Osteoblast (primary cell): ENCODE results near the gene TIGIT. TPM values are rescaled to one million over a fixed set of nuclear protein-coding genes. Genes with fewer than 3 reads are reported as not detected.
A peak's percentile ranks its signal among the peaks of the same experiment; 100 is the strongest.
"Not testable (repeated sequence)": the region's sequence is repeated elsewhere in the genome, so short reads cannot be mapped to it uniquely, and the experiment has no call there.

Experiments
- DNase-seq: peaks from one replicate; pipeline ENCODE4 v3.0.0; 2011; ENCODE audit warnings: low spot score, mixed read lengths; ENCODE audit not compliant: insufficient read length; ENCODE audit errors: missing footprints
- H2AFZ ChIP-seq: 2 replicates; pipeline ENCODE4 v1.6.0; 2011; ENCODE audit warnings: mild to moderate bottlenecking, low read length
- H3K27ac ChIP-seq: 2 replicates; pipeline ENCODE4 v1.5.1; 2011; ENCODE audit warnings: mild to moderate bottlenecking, low read depth, low read length, moderate library complexity
- H3K27me3 ChIP-seq: 2 replicates; pipeline ENCODE4 v1.6.0; 2012; ENCODE audit warnings: mild to moderate bottlenecking, control low read depth, inconsistent platforms, low read length, moderate library complexity; ENCODE audit not compliant: insufficient read depth
- H3K36me3 ChIP-seq: 2 replicates; pipeline ENCODE4 v1.5.1; 2011; ENCODE audit warnings: mild to moderate bottlenecking, low read length, control low read depth, moderate library complexity; ENCODE audit not compliant: insufficient read depth
- H3K4me1 ChIP-seq: 2 replicates; pipeline ENCODE4 v1.5.1; 2011; ENCODE audit warnings: mild to moderate bottlenecking, low read length, control low read depth, moderate library complexity; ENCODE audit not compliant: insufficient read depth
- H3K4me2 ChIP-seq: 2 replicates; pipeline ENCODE4 v1.6.0; 2011; ENCODE audit warnings: mild to moderate bottlenecking, low read length; ENCODE audit not compliant: insufficient read depth
- H3K4me3 ChIP-seq: fragments of 200-600 bp; sonication (generic); 3 replicates; pipeline ENCODE4 v1.5.1; 2012; ENCODE audit warnings: mild to moderate bottlenecking, low read length, inconsistent platforms; ENCODE audit not compliant: insufficient read depth
- H3K79me2 ChIP-seq: 2 replicates; pipeline ENCODE4 v1.6.0; 2012; ENCODE audit warnings: mild to moderate bottlenecking, low read length, control low read depth, inconsistent platforms; ENCODE audit not compliant: insufficient read depth
- H3K9me3 ChIP-seq: 2 replicates; pipeline ENCODE4 v1.5.1; 2011; ENCODE audit warnings: low read depth, low read length, control low read depth
- H4K20me1 ChIP-seq: 2 replicates; pipeline ENCODE4 v1.6.0; 2012; ENCODE audit warnings: mild to moderate bottlenecking, low read length, control low read depth; ENCODE audit not compliant: insufficient read depth
- total RNA-seq: library from RNA; depleted of rRNA; stranded (reverse); fragments of >200 nt; gene quantifications from 2 replicates; pipeline ENCODE4 v1.2.3, GENCODE V29; 2012
- TF ChIP-seq, protein P1 (sequence below): IDR thresholded peaks from 2 replicates; pipeline ENCODE4 v1.5.1; 2011; ENCODE audit warnings: mild to moderate bottlenecking, low read depth, low read length, moderate library complexity; ENCODE audit errors: extremely low read depth

The TIGIT gene
- total RNA-seq, 1 donor = not detected

DNA sequence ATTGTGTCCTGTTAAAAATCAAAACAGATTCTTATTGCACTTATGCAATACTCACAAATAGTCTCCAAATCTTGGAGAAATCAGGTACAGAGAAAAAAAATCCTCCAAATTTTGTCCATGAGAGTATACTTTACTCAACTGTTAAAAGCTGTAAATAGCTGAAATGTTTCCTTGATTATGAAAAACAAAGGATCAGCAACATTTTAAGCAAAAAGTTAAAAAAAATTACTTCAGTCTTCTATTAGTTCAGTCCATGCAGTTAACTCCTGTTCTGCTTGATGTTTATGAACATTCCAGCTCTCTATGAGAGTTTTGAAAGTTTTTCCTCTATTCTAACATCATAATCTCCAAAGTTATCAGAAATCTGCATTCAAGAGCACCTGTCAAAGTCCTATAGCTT is 33.7 kb upstream of the TIGIT start:
- no peaks in the 10 kb centered on the region for H4K20me1 ChIP-seq
- H3K4me2 ChIP-seq = no peak overlapping the region
- no peak overlapping the region for H3K27ac ChIP-seq
- H3K4me3 ChIP-seq = no peak overlapping the region
- H3K36me3 ChIP-seq = no peaks in the 10 kb centered on the region
- DNase-seq = no peak
- H3K79me2 ChIP-seq = no peaks in the 10 kb centered on the region
- TF ChIP-seq, protein P1, sequence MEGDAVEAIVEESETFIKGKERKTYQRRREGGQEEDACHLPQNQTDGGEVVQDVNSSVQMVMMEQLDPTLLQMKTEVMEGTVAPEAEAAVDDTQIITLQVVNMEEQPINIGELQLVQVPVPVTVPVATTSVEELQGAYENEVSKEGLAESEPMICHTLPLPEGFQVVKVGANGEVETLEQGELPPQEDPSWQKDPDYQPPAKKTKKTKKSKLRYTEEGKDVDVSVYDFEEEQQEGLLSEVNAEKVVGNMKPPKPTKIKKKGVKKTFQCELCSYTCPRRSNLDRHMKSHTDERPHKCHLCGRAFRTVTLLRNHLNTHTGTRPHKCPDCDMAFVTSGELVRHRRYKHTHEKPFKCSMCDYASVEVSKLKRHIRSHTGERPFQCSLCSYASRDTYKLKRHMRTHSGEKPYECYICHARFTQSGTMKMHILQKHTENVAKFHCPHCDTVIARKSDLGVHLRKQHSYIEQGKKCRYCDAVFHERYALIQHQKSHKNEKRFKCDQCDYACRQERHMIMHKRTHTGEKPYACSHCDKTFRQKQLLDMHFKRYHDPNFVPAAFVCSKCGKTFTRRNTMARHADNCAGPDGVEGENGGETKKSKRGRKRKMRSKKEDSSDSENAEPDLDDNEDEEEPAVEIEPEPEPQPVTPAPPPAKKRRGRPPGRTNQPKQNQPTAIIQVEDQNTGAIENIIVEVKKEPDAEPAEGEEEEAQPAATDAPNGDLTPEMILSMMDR = no peak
- H3K4me1 ChIP-seq = no peaks in the 10 kb centered on the region
- H3K27me3 ChIP-seq = no peaks in the 10 kb centered on the region
- no peak overlapping the region for H2AFZ ChIP-seq
- no peaks in the 10 kb centered on the region for H3K9me3 ChIP-seq

DNA sequence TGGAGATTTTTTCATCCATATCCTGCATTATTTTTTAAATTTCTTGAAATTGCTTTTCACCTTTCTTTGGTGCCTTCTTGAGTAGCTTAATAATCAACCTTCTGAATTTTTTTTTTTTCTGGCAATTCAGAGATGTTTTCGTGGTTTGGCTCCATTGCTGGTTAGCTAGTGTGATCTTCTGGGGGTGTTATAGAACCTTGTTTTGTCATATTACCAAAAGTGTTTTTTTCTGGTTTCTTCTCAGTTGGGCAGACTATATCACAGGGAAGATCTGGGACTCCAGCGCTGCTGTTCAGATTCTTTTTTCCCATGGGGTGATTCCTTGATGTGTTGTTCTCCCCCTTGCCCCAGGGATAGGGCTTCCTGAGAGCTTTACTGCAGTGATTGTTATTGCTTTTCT is 23.8 kb upstream of the TIGIT start:
- Histone ChIP-seq H2AFZ (no peak overlapping the region), H3K36me3 (no peaks in the 10 kb centered on the region), H3K4me3 (no peak overlapping the region), H3K9me3 (no peaks in the 10 kb centered on the region), H3K4me1 (no peaks in the 10 kb centered on the region), H3K27ac (no peak overlapping the region), H3K27me3 (no peaks in the 10 kb centered on the region), H3K79me2 (no peaks in the 10 kb centered on the region), H3K4me2 (no peak overlapping the region), H4K20me1 (no peaks in the 10 kb centered on the region)
- TF ChIP-seq, protein P1 = no peak
- no peak for DNase-seq

DNA sequence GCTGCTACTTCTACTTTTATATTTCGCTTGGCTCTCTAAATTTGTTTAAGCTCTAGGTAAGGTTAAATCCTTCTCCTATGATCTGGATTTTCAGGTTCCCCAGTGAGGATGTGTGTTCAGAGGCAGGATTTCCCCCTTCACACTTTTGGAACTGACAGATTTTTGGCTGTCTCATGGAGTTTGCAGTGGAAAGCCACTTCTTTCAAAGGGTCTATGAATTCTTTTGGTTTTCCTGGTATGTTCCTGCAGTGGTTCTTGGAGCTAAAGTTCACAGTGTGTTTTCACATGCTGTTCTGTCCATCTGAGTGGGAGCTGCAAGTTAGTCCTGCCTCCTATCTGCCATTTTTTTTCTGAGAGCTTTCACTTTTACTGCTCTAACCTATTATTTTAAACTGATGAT is 21.6 kb upstream of the TIGIT start:
- H3K4me1 ChIP-seq = no peaks in the 10 kb centered on the region
- no peak overlapping the region for H3K4me3 ChIP-seq
- H2AFZ ChIP-seq = no peak overlapping the region
- TF ChIP-seq, protein P1 = no peak
- no peak overlapping the region for H3K4me2 ChIP-seq
- no peaks in the 10 kb centered on the region for H3K79me2 ChIP-seq
- H3K36me3 ChIP-seq = no peaks in the 10 kb centered on the region
- H3K9me3 ChIP-seq = no peaks in the 10 kb centered on the region
- no peak overlapping the region for H3K27ac ChIP-seq
- no peaks in the 10 kb centered on the region for H4K20me1 ChIP-seq
- no peaks in the 10 kb centered on the region for H3K27me3 ChIP-seq
- DNase-seq = no peak

DNA sequence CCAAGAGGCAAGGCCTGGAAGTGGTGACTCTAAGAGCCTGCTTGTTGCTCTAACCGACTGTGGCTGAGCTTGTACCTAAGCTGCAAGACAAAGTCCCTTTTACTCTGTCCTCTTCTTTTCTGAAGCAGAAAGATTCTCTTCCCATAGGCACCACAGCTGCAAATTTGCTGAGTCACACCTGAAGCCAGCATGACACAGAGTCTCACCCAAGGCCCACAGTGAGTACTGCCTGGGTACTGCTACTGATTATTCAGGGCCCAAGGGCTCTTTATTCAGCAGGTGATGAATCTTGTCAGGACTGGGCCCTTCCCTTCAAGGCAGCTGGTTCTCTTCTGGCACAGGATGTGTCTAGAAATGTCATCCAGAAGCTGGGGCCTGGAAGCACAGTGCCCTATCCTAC is 18.9 kb upstream of the TIGIT start:
- Histone ChIP-seq H3K9me3 (no peaks in the 10 kb centered on the region), H3K4me2 (no peak overlapping the region), H3K4me3 (no peak overlapping the region), H3K27ac (no peak overlapping the region), H3K27me3 (no peaks in the 10 kb centered on the region), H3K4me1 (no peaks in the 10 kb centered on the region), H3K36me3 (no peaks in the 10 kb centered on the region), H3K79me2 (no peaks in the 10 kb centered on the region), H2AFZ (peak overlapping the region; percentile 76), H4K20me1 (no peaks in the 10 kb centered on the region)
- DNase-seq = no peak
- TF ChIP-seq, protein P1 = no peak

DNA sequence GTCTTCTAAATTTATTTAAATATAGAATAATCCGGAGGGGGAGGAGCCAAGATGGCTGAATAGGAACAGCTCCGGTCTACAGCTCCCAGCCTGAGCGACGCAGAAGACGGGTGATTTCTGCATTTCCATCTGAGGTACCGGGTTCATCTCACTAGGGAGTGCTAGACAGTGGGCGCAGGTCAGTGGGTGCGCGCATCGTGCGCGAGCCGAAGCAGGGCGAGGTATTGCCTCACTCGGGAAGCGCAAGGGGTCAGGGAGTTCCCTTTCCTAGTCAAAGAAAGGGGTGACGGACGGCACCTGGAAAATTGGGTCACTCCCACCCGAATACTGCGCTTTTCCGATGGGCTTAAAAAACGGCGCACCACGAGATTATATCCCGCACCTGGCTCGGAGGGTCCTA is 17.0 kb upstream of the TIGIT start:
- not testable (repeated sequence) for H3K4me2 ChIP-seq, H3K4me1 ChIP-seq, H3K9me3 ChIP-seq, H2AFZ ChIP-seq, H4K20me1 ChIP-seq, DNase-seq, H3K27me3 ChIP-seq, H3K79me2 ChIP-seq, H3K4me3 ChIP-seq, H3K36me3 ChIP-seq, H3K27ac ChIP-seq
